AG04450 (cell line): ENCODE data around the gene CSN2. TPM values are rescaled to one million over a fixed set of nuclear protein-coding genes. Genes with fewer than 3 reads are reported as not detected.

ENCODE experiments used
- CTCF ChIA-PET: fragments of 300-600, 350-600 bp; formaldehyde crosslinking; extraction: SDS; loops from one replicate; lab custom pipeline; 2022; ENCODE audit warnings: antibody characterized with exemption, inconsistent platforms; lab: Charles Lee
- POLR2A ChIA-PET: fragments of 350-600 bp; formaldehyde crosslinking; extraction: SDS; loops from one replicate; lab custom pipeline; 2021; ENCODE audit warnings: antibody characterized with exemption, inconsistent platforms; lab: Yijun Ruan, JAX
- DNase-seq: peaks from one replicate; pipeline ENCODE4 v3.0.0-alpha.2; 2011; ENCODE audit warnings: low read depth, low spot score
- H3K27ac ChIP-seq: one replicate; pipeline ENCODE4 v1.5.1; 2012; ENCODE audit warnings: low read depth, low read length, control low read depth
- H3K27me3 ChIP-seq: one replicate; pipeline ENCODE4 v1.6.0; 2012; ENCODE audit warnings: low read length; ENCODE audit not compliant: control insufficient read depth, insufficient read depth
- H3K4me3 ChIP-seq: 2 replicates; pipeline ENCODE4 v1.5.1; 2011; ENCODE audit warnings: mild to moderate bottlenecking, low read depth, low read length, control low read depth
- H3K9me3 ChIP-seq: 2 replicates; pipeline ENCODE4 v1.5.1; 2012; ENCODE audit warnings: low read length; ENCODE audit not compliant: control insufficient read depth, insufficient read depth
- polyA plus RNA-seq: library from polyadenylated mRNA; depleted of rRNA; stranded (reverse); fragments of >200 nt; gene quantifications from 2 replicates; pipeline ENCODE4 v1.2.3, GENCODE V29; 2011; rRNA removed
- TF ChIP-seq, protein P1 (sequence below): IDR thresholded peaks from 2 replicates; pipeline ENCODE4 v1.5.1; 2011; ENCODE audit warnings: low read depth, low read length, control low read depth, inconsistent platforms

CSN2 gene
- polyA plus RNA-seq, 1 experiment, result not detected

- ChIA-PET POLR2A (no interaction called here), CTCF (no interaction called here)
- no peak for DNase-seq
These were observed 55.3 kb downstream of the CSN2 start for GRCh38 chr4:69910016-69910782.

DNA sequence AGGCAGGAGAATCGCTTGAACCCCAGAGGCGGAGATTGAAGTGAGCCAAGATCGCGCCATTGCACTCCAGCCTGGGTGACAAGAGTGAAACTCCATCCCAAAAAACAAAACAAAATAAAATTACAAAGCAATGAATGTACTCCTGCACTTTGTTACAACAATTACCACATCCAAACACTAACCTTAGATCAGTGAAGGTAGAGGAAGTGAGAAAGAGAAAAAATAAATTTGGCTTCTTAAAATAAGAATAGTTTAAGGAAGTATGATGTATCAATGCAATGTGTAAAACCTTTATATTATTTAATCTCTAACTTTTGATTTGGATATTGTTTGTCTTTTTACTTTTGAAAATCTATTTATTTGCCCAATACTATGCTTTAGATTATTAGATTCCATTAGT lies 56.3 kb downstream of the CSN2 start:
- no peak for DNase-seq
- H3K27ac ChIP-seq, result no peak overlapping the region
- POLR2A ChIA-PET, result no interaction called here
- no peaks in the 10 kb centered on the region for H3K9me3 ChIP-seq
- CTCF ChIA-PET, result no interaction called here
- TF ChIP-seq, protein P1, sequence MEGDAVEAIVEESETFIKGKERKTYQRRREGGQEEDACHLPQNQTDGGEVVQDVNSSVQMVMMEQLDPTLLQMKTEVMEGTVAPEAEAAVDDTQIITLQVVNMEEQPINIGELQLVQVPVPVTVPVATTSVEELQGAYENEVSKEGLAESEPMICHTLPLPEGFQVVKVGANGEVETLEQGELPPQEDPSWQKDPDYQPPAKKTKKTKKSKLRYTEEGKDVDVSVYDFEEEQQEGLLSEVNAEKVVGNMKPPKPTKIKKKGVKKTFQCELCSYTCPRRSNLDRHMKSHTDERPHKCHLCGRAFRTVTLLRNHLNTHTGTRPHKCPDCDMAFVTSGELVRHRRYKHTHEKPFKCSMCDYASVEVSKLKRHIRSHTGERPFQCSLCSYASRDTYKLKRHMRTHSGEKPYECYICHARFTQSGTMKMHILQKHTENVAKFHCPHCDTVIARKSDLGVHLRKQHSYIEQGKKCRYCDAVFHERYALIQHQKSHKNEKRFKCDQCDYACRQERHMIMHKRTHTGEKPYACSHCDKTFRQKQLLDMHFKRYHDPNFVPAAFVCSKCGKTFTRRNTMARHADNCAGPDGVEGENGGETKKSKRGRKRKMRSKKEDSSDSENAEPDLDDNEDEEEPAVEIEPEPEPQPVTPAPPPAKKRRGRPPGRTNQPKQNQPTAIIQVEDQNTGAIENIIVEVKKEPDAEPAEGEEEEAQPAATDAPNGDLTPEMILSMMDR, result no peak
- no peak overlapping the region for H3K4me3 ChIP-seq
- H3K27me3 ChIP-seq, result no peaks in the 10 kb centered on the region

More at GRCh38 chr4:69910016-69910782, 55.3 kb downstream of the CSN2 start:
- Histone ChIP-seq H3K4me3 (no peak overlapping the region), H3K27me3 (no peaks in the 10 kb centered on the region), H3K27ac (no peak overlapping the region), H3K9me3 (no peaks in the 10 kb centered on the region)
- TF ChIP-seq, protein P1, result no peak

DNA sequence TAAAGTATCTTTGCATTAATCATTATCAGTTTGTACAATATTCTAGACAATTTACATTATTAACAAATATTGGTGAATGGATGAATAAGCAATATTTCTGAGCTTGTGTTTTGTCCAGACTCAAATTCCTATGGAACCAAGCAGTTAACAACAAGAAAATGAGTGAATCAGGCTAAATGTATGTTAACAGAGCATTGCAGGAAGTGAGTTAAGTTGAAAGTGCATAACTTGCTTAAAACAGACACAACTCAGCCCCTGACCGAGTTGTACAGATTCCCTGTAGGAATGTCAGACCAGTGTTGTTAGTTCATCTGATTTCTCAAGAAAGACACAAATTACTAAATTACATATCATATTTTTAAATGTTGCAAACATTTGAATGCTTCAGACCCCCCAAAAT lies 58.4 kb downstream of the CSN2 start:
- TF ChIP-seq, protein P1, result no peak
- ChIA-PET POLR2A (no interaction called here), CTCF (no interaction called here)
- Histone ChIP-seq H3K27ac (no peak overlapping the region), H3K9me3 (no peaks in the 10 kb centered on the region), H3K4me3 (no peak overlapping the region), H3K27me3 (no peaks in the 10 kb centered on the region)
- no peak for DNase-seq

Other genes starting within 250 kb of the CSN2 start
- gene SULT1B1, start 205.1 kb downstream of the CSN2 start, polyA plus RNA-seq, result not detected in 2 replicates
- not detected in 2 replicates for gene SULT1E1, start 105.6 kb downstream of the CSN2 start, polyA plus RNA-seq
- not detected in 2 replicates for gene CSN1S1, start 34.7 kb downstream of the CSN2 start, polyA plus RNA-seq
- not detected in 2 replicates for gene STATH, start 30.2 kb upstream of the CSN2 start, polyA plus RNA-seq
- gene HTN3, start 62.7 kb upstream of the CSN2 start, polyA plus RNA-seq, result not detected in 2 replicates
- not detected in 2 replicates for gene HTN1, start 84.7 kb upstream of the CSN2 start, polyA plus RNA-seq
- gene PRR27, start 188.5 kb upstream of the CSN2 start, polyA plus RNA-seq, result not detected in 2 replicates
- not detected in 2 replicates for gene ODAM, start 230.0 kb upstream of the CSN2 start, polyA plus RNA-seq